Midbrain (tissue), 1 donor: Measurements from ENCODE around the gene ADAM8.
A peak's percentile ranks its signal among the peaks of the same experiment; 100 is the strongest.
"Not testable (repeated sequence)": the region's sequence is repeated elsewhere in the genome, so short reads cannot be mapped to it uniquely, and the experiment has no call there.

Experiments
- DNase-seq: peaks from one replicate; lab custom pipeline; 2025; lab: John Stamatoyannopoulos, UW

ADAM8 gene

DNA sequence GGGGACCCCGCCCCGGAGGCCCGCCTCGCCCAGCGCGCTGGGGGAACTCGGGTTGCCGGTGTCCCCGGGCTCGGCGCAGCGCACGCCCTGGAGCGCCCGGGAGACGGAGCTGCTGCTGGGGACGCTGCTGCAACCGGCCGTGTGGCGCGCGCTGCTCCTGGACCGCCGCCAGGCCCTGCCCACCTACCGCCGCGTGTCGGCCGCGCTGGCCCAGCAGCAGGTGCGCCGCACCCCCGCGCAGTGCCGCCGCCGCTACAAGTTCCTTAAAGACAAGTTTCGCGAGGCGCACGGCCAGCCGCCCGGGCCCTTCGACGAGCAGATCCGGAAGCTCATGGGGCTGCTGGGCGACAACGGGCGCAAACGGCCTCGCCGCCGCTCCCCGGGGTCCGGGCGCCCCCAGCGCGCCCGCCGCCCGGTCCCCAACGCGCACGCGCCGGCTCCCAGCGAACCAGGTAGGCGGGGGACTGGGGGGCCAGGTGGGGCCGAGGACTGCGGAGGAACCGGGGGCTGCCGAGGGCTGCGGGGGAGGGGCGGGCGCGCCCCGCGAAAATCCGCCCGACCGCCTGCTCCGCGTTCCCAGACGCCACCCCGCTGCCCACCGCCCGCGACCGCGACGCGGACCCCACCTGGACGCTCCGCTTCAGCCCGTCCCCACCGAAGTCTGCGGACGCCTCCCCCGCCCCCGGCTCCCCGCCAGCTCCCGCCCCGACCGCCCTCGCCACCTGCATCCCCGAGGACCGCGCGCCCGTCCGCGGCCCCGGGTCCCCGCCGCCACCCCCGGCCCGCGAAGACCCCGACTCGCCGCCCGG, 46.1 kb downstream of the ADAM8 start:
- no peak for DNase-seq

DNA sequence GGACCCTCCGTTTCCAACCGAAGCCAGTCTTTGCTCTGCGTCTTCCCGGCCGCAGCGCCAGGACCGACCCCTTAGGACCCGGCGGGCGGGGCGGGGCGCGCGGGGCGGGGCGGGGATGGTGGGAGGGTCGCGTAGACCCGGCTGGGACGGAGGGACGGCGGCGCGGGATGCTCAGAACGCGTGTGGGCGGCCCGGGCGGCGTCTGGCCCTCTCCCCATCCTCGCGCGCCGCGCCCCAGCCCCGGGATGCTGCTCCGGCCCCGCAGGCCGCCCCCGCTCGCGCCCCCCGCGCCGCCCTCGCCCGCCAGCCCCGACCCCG, 46.7 kb downstream of the ADAM8 start, which contains the start of gene UTF1:
UTF1 (plus strand) TSS at position 174 of the 318 bp plus-strand sequence; CDS start at position 246, 72 bp downstream.
- no peak for DNase-seq

DNA sequence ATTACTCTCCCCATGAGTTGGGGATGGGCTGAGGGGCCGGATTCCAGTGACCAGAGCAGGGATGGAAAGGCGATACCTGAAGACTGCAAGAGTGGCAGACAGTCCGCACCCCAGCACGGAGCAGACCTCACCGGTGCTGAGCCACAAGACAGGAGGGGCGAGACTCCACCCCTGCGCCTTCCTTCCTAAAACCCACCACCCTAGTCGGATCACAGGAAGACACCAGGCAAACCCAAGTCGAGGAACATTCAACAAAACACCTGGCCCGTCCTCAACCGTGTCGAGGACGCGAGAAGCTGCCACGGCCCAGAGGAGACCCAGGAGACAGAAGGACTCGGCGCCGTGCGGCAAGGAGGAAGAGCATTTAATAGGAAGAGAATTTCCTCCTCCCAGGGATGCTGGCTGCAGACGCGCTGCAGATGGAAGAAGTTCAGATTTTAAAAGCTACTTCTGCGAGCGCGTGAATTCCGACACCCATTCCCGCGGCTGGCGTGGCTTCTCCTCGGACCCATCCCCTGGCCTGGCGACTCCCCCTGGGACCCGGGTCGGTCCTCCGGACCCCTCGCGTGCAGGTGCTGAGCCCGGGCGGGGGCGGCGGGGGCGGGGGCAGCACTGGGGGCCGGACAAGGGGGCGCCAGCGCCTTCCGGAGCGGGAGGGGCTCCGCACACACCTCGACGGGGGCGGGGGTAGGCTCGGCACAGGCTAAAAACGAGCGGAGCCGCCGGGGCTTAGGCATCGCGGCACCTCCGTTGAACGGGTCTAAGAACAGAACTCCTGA, 47.2 kb downstream of the ADAM8 start:
- no peak for DNase-seq

GRCh38 chr10:133227256-133227655, 49.4 kb downstream of the ADAM8 start:
- no peak for DNase-seq

- no peak for DNase-seq
These were observed 50.3 kb downstream of the ADAM8 start for GRCh38 chr10:133226251-133226808.

GRCh38 chr10:133225707-133226191, 50.9 kb downstream of the ADAM8 start:
- DNase-seq = peak; percentile 12

DNA sequence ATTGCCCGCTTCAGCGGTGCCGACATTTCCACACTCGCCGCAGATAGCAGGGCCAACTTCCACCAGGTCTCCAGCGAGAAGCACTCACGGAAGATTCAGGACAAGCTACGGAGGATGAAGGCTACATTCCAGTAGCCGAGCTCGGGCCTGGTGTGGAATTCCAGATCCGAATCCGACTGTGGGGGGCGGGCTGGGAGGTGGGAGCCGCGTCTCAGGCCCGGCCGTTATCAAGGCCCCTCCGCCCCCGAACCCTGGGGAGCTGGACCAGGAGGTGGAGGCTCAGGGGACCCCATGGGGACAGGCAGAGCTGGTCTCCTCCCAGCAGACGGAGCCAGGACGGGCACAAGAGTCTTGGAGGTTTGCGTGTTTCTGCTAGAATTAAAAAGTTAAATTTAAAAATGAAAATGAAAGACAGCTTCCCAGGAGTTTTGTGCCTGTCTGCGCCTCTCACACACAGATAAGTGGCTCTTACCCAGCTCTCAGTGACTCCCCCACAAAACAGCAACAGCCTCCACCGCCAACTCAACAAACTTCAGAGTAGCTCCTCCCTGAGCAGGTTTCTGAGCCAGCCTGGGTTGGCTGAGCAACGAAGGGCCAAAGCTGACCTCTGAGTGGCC, 51.8 kb downstream of the ADAM8 start:
- DNase-seq = peak; percentile 20

GRCh38 chr10:133224076-133224475, 52.6 kb downstream of the ADAM8 start:
- DNase-seq = no peak

- DNase-seq = not testable (repeated sequence)
These were observed 54.9 kb downstream of the ADAM8 start for GRCh38 chr10:133221756-133222155.

DNA sequence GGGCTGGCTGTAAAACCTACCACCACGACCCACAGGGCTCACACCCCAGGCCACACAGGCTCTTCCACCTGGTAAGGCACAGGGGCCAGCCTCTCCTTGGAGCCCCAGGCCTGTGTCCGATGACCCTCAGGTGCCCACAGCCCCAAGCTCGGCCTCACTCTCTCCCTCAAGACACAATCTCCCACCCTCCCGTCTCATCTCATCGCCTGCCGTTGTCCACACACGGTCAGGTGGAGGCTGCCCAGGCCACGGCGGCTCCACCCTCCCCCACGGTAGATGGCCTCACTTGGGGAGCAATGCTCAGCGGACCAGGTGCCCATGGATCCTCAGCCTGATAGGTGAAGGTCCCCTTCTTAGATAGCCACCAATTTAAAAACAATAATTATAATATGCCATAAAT, 55.3 kb downstream of the ADAM8 start:
- DNase-seq = no peak

- DNase-seq = no peak
These were observed 56.9 kb downstream of the ADAM8 start for GRCh38 chr10:133219782-133220181.

DNA sequence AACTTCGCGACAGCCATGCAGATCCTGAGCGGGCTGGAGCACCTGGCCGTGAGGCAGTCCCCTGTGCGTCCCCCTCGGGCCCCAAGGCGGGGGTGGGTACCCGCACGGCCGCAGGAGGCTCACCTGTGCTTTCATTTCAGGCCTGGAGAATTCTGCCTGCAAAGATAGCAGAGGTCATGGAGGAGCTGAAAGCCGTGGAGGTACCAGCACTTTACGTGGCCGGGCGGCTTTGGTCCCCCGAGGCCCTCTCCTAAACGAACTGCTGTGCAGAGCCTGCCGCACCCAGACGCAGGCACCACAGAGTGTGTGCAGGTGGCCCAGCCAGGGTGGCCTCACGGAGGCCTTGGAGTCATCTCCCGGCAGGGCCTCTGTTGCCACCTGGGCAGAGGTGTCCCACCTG, 57.8 kb downstream of the ADAM8 start:
- no peak for DNase-seq

DNA sequence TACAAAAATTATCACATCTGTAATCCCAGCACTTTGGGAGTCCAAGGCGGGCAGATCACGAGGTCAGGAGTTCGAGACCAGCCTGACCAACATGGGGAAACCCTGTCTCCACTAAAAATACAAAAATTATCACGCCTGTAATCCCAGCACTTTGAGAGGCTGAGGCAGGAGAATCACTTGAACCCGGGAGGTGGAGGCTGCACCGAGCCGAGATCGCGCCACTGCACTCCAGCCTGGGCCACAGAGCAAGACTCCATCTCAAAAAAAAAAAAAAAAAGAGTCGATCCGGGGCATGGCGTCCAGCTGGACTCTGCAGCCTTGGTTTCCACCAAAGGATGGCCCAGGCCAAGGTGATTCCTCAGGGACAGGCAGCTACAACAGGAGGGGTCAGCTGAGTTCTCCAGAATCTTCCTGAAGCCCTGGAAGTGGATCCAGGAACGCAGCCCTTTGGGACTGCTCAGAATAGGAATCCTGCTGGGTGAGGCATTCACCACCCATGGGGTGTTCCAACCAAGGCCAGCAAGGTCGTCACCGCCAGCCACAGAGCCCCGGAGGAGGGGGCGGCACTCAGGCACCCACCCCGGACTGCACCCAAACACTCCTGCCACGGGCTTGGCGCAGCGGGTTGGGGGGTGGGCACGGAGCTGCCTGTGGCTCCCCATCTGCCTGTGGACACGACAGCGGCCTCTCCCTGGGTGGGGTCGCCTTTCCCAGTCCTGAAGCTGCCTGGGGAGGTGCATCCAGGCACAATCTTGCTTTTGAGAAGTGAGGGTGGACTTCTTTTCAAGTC, 58.7 kb downstream of the ADAM8 start:
- DNase-seq = no peak

DNA sequence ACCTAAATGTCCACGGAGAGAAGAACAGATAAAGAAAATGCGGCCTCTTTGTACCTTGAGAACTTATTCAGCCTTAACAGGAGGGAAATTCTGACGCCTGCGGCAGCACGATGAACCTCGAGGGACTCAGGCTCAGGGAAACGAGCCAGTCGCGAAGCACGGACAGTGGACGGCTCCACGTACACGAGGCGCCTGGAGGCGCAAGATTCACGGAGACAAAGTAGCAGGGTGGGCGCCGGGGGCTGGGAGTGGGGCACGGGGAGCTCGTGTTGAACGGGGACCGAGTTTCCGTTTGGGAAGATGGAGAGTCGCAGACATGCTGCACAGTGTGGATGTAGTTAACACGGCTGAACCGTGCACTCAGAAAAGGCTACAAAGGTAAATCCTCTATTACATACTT, 59.9 kb downstream of the ADAM8 start:
- DNase-seq = no peak

- DNase-seq = no peak
These were observed 61.1 kb downstream of the ADAM8 start for GRCh38 chr10:133215586-133215985.

DNA sequence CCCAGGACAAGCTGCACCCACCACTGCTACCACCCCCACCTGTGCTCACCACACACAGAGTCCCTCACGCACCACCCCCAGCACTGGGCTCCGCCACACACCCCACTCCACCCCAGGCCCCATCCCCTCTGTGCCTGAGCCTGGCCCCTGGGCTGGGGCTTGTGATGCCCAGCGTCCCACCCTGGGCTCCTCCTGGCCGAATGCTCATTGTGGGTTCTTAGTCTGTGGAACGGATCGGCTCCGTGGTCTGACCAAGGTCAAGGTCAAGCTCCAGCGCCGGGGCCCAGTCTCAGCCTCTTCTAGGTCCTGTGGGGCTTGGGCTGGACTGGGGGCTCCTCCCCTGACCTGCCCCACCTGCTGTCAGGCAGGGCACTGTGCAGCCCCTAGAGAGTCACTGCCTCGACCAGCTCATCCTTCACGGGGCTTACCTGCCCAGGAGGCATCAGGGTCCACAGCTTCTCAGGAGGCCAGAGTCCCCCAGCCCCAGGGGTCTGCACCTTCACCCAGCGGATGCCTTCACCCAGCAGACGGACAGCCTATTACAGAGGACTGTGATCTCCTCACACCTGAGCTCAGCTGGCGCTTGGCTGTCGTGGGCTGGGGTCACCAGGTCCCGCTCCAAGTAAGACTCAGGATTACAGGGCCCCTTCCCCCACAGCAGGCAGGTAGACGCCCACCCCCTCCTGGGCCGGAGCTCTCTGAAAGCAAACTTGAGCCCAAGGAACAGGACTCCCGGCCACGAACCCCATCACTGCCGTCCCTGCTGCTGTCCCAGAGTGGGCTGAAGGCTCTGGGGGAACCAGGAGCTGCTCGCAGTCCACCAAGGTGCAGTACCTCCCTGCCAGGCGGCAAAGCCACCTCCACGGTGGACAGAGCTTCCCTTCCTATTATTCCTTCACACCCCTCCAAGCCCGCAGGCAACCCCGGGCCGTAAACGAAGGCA, 61.9 kb downstream of the ADAM8 start:
- DNase-seq = no peak

DNA sequence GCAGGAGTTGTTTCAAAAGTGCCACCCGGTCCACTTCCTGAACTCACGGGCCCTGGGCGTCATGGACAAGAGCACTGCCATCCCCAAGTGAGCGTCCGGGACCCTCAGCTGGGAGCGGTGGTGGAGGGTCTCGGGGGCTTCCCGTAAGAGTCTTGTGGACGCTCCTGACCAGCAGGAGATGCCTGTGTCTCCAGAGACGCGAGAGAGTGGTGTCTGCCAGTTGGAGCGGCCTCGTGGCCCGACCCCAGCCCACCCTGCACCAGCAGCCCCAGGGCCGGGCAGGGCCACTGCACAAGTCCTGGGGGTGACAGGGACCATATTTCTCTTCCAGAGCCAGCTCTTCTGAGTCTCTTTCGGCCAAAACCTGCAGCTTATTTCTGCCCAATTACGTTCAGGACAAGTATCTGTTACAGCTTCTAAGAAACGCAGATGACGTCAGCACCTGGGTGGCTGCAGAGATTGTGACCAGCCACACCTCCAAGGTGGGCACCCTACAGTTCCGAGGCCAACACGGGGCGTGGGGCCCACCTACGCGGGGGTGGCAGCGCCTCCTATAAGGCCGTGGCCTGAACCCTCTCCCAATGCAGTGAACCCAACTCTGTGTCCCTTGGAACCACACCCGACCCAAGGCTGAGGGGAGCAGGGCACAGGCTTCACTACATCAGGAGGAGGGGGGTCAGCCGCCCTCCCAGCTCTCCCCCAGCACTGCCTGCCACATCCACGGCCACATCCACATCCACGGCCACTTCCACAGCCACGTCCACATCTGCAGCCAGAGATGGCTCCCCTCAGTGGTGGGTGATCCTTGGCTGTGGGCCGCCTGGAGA, 62.8 kb downstream of the ADAM8 start:
- DNase-seq = no peak

DNA sequence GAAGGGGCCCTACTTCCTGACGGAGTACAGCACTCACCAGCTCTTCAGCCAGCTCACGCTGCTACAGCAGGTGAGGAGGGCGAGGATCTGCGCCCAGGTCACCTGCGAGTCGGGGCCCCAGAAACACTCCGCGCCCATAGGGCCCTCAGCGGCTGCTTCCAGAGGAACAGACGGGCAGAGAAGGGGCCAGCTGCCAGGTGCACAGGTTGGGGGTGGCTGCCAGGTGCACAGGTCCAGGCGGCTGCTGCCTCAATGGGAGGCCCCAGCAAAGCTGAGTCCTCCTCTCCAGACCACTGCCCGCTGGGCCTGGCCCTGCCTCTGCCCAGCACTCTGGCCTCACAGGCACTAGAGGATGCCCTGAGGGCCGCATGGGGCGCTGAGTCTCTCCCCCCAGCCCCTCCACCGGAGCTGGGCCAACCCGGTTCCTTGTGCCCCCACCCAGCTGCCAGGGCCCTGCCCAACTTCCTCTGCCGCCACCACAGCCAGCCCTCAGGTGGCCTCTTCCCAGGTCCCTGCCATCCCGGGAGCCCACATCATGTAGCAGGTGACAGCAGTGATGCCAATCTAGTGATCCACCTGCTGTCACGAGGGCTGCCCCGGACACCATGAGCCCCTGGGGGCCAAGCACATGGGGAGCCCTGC, 63.7 kb downstream of the ADAM8 start:
- no peak for DNase-seq
